Esophagus muscularis mucosa (tissue), 4 donors: ENCODE results near the gene TLX1.

ENCODE experiments used
- CTCF ChIP-seq, 3 experiments: fragments of 200-600 bp in 2 of 3; fragments of 450-650 bp in 1 of 3; sonication (generic) in 2 of 3; IDR thresholded peaks; one replicate each; pipeline ENCODE4 v1.5.1; 2017 to 2019; ENCODE audit warnings: antibody characterized with exemption in 3 of 3, mild to moderate bottlenecking in 2 of 3, moderate library complexity in 1 of 3
- EP300 ChIP-seq: sonication (generic); formaldehyde crosslinking; IDR thresholded peaks from one replicate; pipeline ENCODE4 v1.6.1; 2017; ENCODE audit warnings: antibody characterized with exemption
- POLR2A ChIP-seq: fragments of 450-650 bp; IDR thresholded peaks from one replicate; pipeline ENCODE4 v1.6.1; 2017; ENCODE audit warnings: antibody characterized with exemption, moderate library complexity, mild to moderate bottlenecking, low read depth
- POLR2AphosphoS5 ChIP-seq, 2 donors: sonication (generic); formaldehyde crosslinking; IDR thresholded peaks; one replicate each; pipeline ENCODE4 v1.6.1; 2017; ENCODE audit warnings: antibody characterized with exemption in 2 of 2

GRCh38 chr10:101134299-101135127 is 3.4 kb downstream of the TLX1 start:
- TF ChIP-seq CTCF (IDR thresholded peaks at IDR 0.05), result no peak
- no peak for TF ChIP-seq POLR2A
- TF ChIP-seq EP300, result no peak
- no peak for TF ChIP-seq POLR2AphosphoS5 (IDR thresholded peaks at IDR 0.05)
